ENCODE results near the gene THAP4. TPM values are rescaled to one million over a fixed set of nuclear protein-coding genes. Genes with fewer than 3 reads are reported as not detected.

The THAP4 gene
- total RNA-seq, 2 donors from 2014 or later, result 54.6 to 66.1 TPM

DNA sequence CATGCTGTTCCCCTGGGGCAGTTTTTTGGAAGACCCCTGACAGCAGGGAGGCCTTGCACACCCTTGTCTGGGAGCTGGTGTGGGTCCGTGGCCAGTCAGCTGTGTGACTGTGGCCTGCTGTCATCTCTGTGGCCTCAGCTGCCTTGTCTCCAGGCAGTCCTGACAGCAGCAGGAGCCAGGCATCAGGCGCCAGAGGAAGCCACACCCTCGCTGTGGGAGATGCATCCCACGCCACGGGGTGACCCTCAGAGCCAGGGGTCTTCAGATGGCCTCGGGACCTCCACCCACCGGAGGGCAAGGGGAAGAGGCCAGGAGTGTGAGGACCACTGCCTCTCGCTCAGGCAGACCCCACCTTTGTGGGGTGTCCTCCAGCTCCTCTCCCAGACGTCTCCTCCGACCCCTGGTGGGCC, 73.4 kb downstream of the THAP4 start:
- no peaks in the 10 kb centered on the region for H3K9me3 Mint-ChIP-seq
- no peaks in the 10 kb centered on the region for H3K36me3 Mint-ChIP-seq (ENCODE audit: low read depth)
- no peak overlapping the region for H3K27ac ChIP-seq (ENCODE audit: low read depth, low read length)
- H3K4me1 Mint-ChIP-seq, result peaks cover 3% of the 10 kb centered on the region
- DNase-seq, result peak; percentile 41
- H3K4me3 ChIP-seq (ENCODE audit: low read length), result no peak overlapping the region
- no peak overlapping the region for H3K27ac Mint-ChIP-seq
- 91 to 95% methylated on average over 8 to 10 of the region's 10 CpGs for WGBS, 2 experiments (ENCODE audit: insufficient coverage in 1 of 2, insufficient read length in 1 of 2)
- peaks cover 4% of the 10 kb centered on the region for H3K4me1 ChIP-seq (ENCODE audit: control insufficient read depth, insufficient read depth, low read length)
- no peak overlapping the region for H3K9ac ChIP-seq (ENCODE audit: extremely low read depth, low read length, poor library complexity, severe bottlenecking)
- H3K27me3 ChIP-seq (ENCODE audit: control insufficient read depth, insufficient read depth, low read length, poor library complexity, severe bottlenecking), result no peaks in the 10 kb centered on the region
- no peak overlapping the region for H3K4me3 Mint-ChIP-seq
- no peaks in the 10 kb centered on the region for H3K36me3 ChIP-seq (ENCODE audit: control insufficient read depth, insufficient read depth, low read length)
- H3K27me3 Mint-ChIP-seq (ENCODE audit: insufficient read depth), result no peaks in the 10 kb centered on the region
- no peaks in the 10 kb centered on the region for H3K9me3 ChIP-seq (ENCODE audit: control insufficient read depth, low read length)
- TF ChIP-seq, protein P1, sequence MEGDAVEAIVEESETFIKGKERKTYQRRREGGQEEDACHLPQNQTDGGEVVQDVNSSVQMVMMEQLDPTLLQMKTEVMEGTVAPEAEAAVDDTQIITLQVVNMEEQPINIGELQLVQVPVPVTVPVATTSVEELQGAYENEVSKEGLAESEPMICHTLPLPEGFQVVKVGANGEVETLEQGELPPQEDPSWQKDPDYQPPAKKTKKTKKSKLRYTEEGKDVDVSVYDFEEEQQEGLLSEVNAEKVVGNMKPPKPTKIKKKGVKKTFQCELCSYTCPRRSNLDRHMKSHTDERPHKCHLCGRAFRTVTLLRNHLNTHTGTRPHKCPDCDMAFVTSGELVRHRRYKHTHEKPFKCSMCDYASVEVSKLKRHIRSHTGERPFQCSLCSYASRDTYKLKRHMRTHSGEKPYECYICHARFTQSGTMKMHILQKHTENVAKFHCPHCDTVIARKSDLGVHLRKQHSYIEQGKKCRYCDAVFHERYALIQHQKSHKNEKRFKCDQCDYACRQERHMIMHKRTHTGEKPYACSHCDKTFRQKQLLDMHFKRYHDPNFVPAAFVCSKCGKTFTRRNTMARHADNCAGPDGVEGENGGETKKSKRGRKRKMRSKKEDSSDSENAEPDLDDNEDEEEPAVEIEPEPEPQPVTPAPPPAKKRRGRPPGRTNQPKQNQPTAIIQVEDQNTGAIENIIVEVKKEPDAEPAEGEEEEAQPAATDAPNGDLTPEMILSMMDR (conservative IDR thresholded peaks at IDR 0.05), result no peak

DNA sequence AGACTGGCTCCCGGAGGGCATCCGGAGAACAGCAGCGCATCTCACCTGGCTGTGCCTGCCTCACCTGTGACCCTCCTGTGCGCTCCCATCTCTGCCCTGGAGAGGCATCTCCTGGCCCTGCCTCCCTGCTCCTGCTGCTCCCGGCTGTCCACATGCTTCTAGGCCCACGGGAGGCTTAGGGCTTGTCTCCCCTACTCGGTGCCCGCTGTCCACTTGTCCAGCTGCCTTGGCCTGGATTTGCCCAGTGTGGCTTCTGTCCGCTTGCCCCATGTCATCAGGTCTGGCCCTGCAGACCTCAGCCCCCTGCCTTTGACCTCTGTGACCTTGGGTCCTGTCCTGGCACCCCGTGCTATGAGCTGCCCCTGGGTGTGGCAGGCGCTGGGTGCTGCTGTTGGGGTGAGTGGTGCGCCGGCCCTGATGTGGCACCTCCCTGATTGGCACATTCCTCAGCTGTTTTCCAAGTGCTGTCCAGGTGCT, 73.9 kb downstream of the THAP4 start:
- no peaks in the 10 kb centered on the region for H3K9me3 ChIP-seq (ENCODE audit: control insufficient read depth, low read length)
- H3K9me3 Mint-ChIP-seq, result no peaks in the 10 kb centered on the region
- TF ChIP-seq, protein P1 (conservative IDR thresholded peaks at IDR 0.05), result no peak
- no peak overlapping the region for H3K27ac ChIP-seq (ENCODE audit: low read depth, low read length)
- no peaks in the 10 kb centered on the region for H3K36me3 Mint-ChIP-seq (ENCODE audit: low read depth)
- no peak overlapping the region for H3K9ac ChIP-seq (ENCODE audit: extremely low read depth, low read length, poor library complexity, severe bottlenecking)
- H3K4me1 ChIP-seq (ENCODE audit: control insufficient read depth, insufficient read depth, low read length), result peaks cover 4% of the 10 kb centered on the region
- peak; percentile 41 for DNase-seq
- no peaks in the 10 kb centered on the region for H3K36me3 ChIP-seq (ENCODE audit: control insufficient read depth, insufficient read depth, low read length)
- H3K4me3 ChIP-seq (ENCODE audit: low read length), result no peak overlapping the region
- no peak overlapping the region for H3K27ac Mint-ChIP-seq
- WGBS, 2 experiments (ENCODE audit: insufficient coverage in 1 of 2, insufficient read length in 1 of 2), result 88 to 92% methylated on average over 10 to 13 of the region's 13 CpGs
- H3K27me3 ChIP-seq (ENCODE audit: control insufficient read depth, insufficient read depth, low read length, poor library complexity, severe bottlenecking), result no peaks in the 10 kb centered on the region
- peaks cover under 1% of the 10 kb centered on the region for H3K27me3 Mint-ChIP-seq (ENCODE audit: insufficient read depth)
- peaks cover 3% of the 10 kb centered on the region for H3K4me1 Mint-ChIP-seq
- no peak overlapping the region for H3K4me3 Mint-ChIP-seq

DNA sequence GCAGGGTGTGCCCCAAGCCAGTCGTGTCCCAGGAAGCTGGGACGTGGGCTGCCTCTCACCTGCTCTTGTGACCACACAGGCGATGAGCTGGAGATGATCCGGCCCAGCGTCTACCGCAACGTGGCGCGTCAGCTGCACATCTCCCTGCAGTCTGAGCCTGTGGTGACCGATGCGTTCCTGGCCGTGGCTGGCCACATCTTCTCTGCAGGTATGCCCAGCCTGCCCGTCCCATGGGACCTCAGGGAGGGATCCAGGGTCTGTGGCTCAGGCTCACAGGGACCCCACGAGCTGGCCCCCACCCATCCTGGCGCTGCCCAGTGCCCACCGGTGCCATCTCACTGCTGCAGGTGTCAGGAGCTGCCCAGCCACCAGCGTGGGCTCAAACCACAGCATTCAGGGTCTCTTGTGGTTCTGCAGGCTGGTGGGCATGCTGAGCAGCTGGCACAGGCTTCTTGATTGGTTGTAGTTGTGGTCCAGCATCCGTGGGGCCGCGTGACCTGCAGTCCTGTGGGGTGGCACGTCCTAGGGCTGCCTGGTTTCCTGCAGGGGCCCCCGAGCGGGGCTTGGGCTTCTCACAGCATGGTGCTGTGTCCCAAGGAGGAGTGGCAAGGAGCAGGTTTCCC, 74.6 kb downstream of the THAP4 start:
- Mint-ChIP-seq H3K9me3 (peaks cover 3% of the 10 kb centered on the region), H3K27me3 (ENCODE audit: insufficient read depth) (peaks cover 5% of the 10 kb centered on the region), H3K36me3 (ENCODE audit: low read depth) (no peaks in the 10 kb centered on the region), H3K4me3 (no peak overlapping the region), H3K4me1 (peaks cover 3% of the 10 kb centered on the region), H3K27ac (no peak overlapping the region)
- peak; percentile 39 for DNase-seq
- no peak overlapping the region for H3K9ac ChIP-seq (ENCODE audit: extremely low read depth, low read length, poor library complexity, severe bottlenecking)
- no peak overlapping the region for H3K4me3 ChIP-seq (ENCODE audit: low read length)
- 94 to 97% methylated on average over 17 to 23 of the region's 23 CpGs for WGBS, 2 experiments (ENCODE audit: insufficient coverage in 1 of 2, insufficient read length in 1 of 2)
- H3K27ac ChIP-seq (ENCODE audit: low read depth, low read length), result no peak overlapping the region
- peaks cover 4% of the 10 kb centered on the region for H3K4me1 ChIP-seq (ENCODE audit: control insufficient read depth, insufficient read depth, low read length)
- no peaks in the 10 kb centered on the region for H3K27me3 ChIP-seq (ENCODE audit: control insufficient read depth, insufficient read depth, low read length, poor library complexity, severe bottlenecking)
- no peaks in the 10 kb centered on the region for H3K36me3 ChIP-seq (ENCODE audit: control insufficient read depth, insufficient read depth, low read length)
- H3K9me3 ChIP-seq (ENCODE audit: control insufficient read depth, low read length), result peaks cover 4% of the 10 kb centered on the region
- TF ChIP-seq, protein P1 (conservative IDR thresholded peaks at IDR 0.05), result no peak

Measured in endodermal cell (in vitro differentiated cells).